ENCODE measurements around the gene TBC1D8. TPM values are rescaled to one million over a fixed set of nuclear protein-coding genes. Genes with fewer than 3 reads are reported as not detected.

TBC1D8 gene
- total and polyA plus RNA-seq, 2 experiments from 2014 or later: 18.0 to 36.9 TPM

DNA sequence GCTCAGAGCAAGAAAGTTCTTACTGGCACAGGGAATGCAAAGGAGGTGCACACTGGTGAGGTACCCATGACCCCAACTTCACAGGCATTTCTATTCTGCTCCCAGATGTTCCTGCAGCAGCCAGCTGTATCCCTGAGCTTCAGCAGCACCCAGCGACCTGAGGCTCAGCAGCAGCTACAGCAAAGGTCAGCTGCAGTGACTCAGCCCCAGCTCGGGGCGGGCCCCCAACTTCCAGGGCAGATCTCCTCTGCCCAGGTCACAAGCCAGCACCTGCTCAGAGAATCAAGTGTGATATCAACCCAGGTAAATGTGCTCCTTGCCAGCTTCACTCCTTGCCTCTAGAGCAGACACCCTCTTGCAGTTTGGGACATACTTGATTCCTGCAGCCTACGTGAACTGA, 163.2 kb downstream of the TBC1D8 start:
- H3K4me1 ChIP-seq (ENCODE audit: insufficient read depth): no peaks in the 10 kb centered on the region; the same call in 1 of the 2 replicates
- Mint-ChIP-seq H3K27me3 (ENCODE audit: insufficient read depth, low read depth, poor library complexity) (peaks cover 6% of the 10 kb centered on the region), H3K4me3 (no peak overlapping the region), H3K36me3 (ENCODE audit: low read depth) (peaks cover 3% of the 10 kb centered on the region; the same call in 1 of the 3 replicates), H3K9me3 (no peaks in the 10 kb centered on the region), H3K4me1 (peaks cover 21% of the 10 kb centered on the region), H3K27ac (no peak overlapping the region)
- no peak overlapping the region for H3K27ac ChIP-seq (ENCODE audit: low read depth)
- ATAC-seq: no peak
- TF ChIP-seq STAT1 (IDR thresholded peaks at IDR 0.05; ENCODE audit: unreplicated experiment) (no peak), ZNF114 (CRISPR knock-in tag; IDR thresholded peaks at IDR 0.05) (no peak), EZH2phosphoT487 (IDR thresholded peaks at IDR 0.05; ENCODE audit: unreplicated experiment) (no peak), NANOG (IDR thresholded peaks at IDR 0.05; ENCODE audit: borderline replicate concordance) (no peak), EZH2 (IDR thresholded peaks at IDR 0.05; ENCODE audit: low read depth, unreplicated experiment) (no peak), POLR2AphosphoS5 (IDR thresholded peaks at IDR 0.05; ENCODE audit: low read depth) (no peak), JUNB (IDR thresholded peaks at IDR 0.05; ENCODE audit: unreplicated experiment) (no peak), ZNF331 (CRISPR knock-in tag; IDR thresholded peaks at IDR 0.05; ENCODE audit: low read depth) (no peak), CREB1 (CRISPR knock-in tag; IDR thresholded peaks at IDR 0.05; ENCODE audit: low read depth) (no peak)
- TF ChIP-seq, protein P1, sequence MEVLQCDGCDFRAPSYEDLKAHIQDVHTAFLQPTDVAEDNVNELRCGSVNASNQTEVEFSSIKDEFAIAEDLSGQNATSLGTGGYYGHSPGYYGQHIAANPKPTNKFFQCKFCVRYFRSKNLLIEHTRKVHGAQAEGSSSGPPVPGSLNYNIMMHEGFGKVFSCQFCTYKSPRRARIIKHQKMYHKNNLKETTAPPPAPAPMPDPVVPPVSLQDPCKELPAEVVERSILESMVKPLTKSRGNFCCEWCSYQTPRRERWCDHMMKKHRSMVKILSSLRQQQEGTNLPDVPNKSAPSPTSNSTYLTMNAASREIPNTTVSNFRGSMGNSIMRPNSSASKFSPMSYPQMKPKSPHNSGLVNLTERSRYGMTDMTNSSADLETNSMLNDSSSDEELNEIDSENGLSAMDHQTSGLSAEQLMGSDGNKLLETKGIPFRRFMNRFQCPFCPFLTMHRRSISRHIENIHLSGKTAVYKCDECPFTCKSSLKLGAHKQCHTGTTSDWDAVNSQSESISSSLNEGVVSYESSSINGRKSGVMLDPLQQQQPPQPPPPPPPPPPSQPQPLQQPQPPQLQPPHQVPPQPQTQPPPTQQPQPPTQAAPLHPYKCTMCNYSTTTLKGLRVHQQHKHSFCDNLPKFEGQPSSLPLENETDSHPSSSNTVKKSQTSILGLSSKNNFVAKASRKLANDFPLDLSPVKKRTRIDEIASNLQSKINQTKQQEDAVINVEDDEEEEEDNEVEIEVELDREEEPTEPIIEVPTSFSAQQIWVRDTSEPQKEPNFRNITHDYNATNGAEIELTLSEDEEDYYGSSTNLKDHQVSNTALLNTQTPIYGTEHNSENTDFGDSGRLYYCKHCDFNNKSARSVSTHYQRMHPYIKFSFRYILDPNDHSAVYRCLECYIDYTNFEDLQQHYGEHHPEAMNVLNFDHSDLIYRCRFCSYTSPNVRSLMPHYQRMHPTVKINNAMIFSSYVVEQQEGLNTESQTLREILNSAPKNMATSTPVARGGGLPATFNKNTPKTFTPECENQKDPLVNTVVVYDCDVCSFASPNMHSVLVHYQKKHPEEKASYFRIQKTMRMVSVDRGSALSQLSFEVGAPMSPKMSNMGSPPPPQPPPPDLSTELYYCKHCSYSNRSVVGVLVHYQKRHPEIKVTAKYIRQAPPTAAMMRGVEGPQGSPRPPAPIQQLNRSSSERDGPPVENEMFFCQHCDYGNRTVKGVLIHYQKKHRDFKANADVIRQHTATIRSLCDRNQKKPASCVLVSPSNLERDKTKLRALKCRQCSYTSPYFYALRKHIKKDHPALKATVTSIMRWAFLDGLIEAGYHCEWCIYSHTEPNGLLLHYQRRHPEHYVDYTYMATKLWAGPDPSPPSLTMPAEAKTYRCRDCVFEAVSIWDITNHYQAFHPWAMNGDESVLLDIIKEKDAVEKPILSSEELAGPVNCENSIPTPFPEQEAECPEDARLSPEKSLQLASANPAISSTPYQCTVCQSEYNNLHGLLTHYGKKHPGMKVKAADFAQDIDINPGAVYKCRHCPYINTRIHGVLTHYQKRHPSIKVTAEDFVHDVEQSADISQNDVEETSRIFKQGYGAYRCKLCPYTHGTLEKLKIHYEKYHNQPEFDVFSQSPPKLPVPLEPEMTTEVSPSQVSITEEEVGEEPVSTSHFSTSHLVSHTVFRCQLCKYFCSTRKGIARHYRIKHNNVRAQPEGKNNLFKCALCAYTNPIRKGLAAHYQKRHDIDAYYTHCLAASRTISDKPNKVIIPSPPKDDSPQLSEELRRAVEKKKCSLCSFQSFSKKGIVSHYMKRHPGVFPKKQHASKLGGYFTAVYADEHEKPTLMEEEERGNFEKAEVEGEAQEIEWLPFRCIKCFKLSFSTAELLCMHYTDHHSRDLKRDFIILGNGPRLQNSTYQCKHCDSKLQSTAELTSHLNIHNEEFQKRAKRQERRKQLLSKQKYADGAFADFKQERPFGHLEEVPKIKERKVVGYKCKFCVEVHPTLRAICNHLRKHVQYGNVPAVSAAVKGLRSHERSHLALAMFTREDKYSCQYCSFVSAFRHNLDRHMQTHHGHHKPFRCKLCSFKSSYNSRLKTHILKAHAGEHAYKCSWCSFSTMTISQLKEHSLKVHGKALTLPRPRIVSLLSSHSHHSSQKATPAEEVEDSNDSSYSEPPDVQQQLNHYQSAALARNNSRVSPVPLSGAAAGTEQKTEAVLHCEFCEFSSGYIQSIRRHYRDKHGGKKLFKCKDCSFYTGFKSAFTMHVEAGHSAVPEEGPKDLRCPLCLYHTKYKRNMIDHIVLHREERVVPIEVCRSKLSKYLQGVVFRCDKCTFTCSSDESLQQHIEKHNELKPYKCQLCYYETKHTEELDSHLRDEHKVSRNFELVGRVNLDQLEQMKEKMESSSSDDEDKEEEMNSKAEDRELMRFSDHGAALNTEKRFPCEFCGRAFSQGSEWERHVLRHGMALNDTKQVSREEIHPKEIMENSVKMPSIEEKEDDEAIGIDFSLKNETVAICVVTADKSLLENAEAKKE (CRISPR knock-in tag; IDR thresholded peaks at IDR 0.05): no peak
- TF ChIP-seq, protein P2, sequence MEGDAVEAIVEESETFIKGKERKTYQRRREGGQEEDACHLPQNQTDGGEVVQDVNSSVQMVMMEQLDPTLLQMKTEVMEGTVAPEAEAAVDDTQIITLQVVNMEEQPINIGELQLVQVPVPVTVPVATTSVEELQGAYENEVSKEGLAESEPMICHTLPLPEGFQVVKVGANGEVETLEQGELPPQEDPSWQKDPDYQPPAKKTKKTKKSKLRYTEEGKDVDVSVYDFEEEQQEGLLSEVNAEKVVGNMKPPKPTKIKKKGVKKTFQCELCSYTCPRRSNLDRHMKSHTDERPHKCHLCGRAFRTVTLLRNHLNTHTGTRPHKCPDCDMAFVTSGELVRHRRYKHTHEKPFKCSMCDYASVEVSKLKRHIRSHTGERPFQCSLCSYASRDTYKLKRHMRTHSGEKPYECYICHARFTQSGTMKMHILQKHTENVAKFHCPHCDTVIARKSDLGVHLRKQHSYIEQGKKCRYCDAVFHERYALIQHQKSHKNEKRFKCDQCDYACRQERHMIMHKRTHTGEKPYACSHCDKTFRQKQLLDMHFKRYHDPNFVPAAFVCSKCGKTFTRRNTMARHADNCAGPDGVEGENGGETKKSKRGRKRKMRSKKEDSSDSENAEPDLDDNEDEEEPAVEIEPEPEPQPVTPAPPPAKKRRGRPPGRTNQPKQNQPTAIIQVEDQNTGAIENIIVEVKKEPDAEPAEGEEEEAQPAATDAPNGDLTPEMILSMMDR (conservative IDR thresholded peaks at IDR 0.05; ENCODE audit: low read depth in 2 of 2): no peak
- TF ChIP-seq, protein P3, sequence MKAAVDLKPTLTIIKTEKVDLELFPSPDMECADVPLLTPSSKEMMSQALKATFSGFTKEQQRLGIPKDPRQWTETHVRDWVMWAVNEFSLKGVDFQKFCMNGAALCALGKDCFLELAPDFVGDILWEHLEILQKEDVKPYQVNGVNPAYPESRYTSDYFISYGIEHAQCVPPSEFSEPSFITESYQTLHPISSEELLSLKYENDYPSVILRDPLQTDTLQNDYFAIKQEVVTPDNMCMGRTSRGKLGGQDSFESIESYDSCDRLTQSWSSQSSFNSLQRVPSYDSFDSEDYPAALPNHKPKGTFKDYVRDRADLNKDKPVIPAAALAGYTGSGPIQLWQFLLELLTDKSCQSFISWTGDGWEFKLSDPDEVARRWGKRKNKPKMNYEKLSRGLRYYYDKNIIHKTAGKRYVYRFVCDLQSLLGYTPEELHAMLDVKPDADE (IDR thresholded peaks at IDR 0.05): no peak
- TF ChIP-seq, protein P4, sequence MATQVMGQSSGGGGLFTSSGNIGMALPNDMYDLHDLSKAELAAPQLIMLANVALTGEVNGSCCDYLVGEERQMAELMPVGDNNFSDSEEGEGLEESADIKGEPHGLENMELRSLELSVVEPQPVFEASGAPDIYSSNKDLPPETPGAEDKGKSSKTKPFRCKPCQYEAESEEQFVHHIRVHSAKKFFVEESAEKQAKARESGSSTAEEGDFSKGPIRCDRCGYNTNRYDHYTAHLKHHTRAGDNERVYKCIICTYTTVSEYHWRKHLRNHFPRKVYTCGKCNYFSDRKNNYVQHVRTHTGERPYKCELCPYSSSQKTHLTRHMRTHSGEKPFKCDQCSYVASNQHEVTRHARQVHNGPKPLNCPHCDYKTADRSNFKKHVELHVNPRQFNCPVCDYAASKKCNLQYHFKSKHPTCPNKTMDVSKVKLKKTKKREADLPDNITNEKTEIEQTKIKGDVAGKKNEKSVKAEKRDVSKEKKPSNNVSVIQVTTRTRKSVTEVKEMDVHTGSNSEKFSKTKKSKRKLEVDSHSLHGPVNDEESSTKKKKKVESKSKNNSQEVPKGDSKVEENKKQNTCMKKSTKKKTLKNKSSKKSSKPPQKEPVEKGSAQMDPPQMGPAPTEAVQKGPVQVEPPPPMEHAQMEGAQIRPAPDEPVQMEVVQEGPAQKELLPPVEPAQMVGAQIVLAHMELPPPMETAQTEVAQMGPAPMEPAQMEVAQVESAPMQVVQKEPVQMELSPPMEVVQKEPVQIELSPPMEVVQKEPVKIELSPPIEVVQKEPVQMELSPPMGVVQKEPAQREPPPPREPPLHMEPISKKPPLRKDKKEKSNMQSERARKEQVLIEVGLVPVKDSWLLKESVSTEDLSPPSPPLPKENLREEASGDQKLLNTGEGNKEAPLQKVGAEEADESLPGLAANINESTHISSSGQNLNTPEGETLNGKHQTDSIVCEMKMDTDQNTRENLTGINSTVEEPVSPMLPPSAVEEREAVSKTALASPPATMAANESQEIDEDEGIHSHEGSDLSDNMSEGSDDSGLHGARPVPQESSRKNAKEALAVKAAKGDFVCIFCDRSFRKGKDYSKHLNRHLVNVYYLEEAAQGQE (IDR thresholded peaks at IDR 0.05; ENCODE audit: unreplicated experiment): no peak
- no peak overlapping the region for H3K4me2 ChIP-seq
- DNase-seq (ENCODE audit: low spot score): no peak
- no peaks in the 10 kb centered on the region for H3F3A ChIP-seq (replicated peaks; ENCODE audit: low read depth)
- H2AFZ ChIP-seq: no peak overlapping the region
- H4K20me1 ChIP-seq (replicated peaks; ENCODE audit: insufficient read depth): no peaks in the 10 kb centered on the region
- no peaks in the 10 kb centered on the region for H3K79me2 ChIP-seq (replicated peaks; ENCODE audit: insufficient read depth)
- H3K9me2 ChIP-seq (ENCODE audit: insufficient read depth): no peaks in the 10 kb centered on the region
- no peak overlapping the region for H3K4me3 ChIP-seq
- no peaks in the 10 kb centered on the region for H3K36me3 ChIP-seq (ENCODE audit: insufficient read depth)
- no peaks in the 10 kb centered on the region for H3K27me3 ChIP-seq (ENCODE audit: insufficient read depth)

Measured in GM23338 (cell line).